Endothelial cell (in vitro differentiated cells): Measurements from ENCODE around the gene FAM210B. TPM values are rescaled to one million over a fixed set of nuclear protein-coding genes. Genes with fewer than 3 reads are reported as not detected.
A peak's percentile ranks its signal among the peaks of the same experiment; 100 is the strongest.

Source experiments
- DNase-seq: peaks from one replicate; pipeline ENCODE4 v3.0.0; 2021; ENCODE audit warnings: low spot score
- H3K27ac Mint-ChIP-seq: one replicate; pipeline ENCODE4 v1.8.0; 2021; ENCODE audit warnings: mixed read lengths, inconsistent platforms; ENCODE audit not compliant: unreplicated experiment
- H3K27me3 Mint-ChIP-seq: one replicate; pipeline ENCODE4 v1.8.0; 2021; ENCODE audit warnings: mild to moderate bottlenecking, moderate library complexity, mixed read lengths, inconsistent platforms; ENCODE audit not compliant: unreplicated experiment
- H3K36me3 Mint-ChIP-seq: one replicate; pipeline ENCODE4 v1.8.0; 2021; ENCODE audit warnings: mild to moderate bottlenecking, low read depth, mixed read lengths, inconsistent platforms; ENCODE audit not compliant: unreplicated experiment
- H3K4me1 Mint-ChIP-seq: one replicate; pipeline ENCODE4 v1.8.0; 2021; ENCODE audit warnings: mild to moderate bottlenecking, mixed read lengths, inconsistent platforms; ENCODE audit not compliant: unreplicated experiment
- H3K4me3 Mint-ChIP-seq: one replicate; pipeline ENCODE4 v1.8.0; 2021; ENCODE audit warnings: mild to moderate bottlenecking, mixed read lengths, inconsistent platforms; ENCODE audit not compliant: unreplicated experiment
- H3K9me3 Mint-ChIP-seq: one replicate; pipeline ENCODE4 v1.8.0; 2021; ENCODE audit warnings: mixed read lengths, inconsistent platforms; ENCODE audit not compliant: unreplicated experiment
- total RNA-seq: library from RNA; stranded (reverse); fragmentation: NEBNext Ultra II Directional; extraction: Animal tissue kit (Norgen Biotek cat#: 25700); gene quantifications from one replicate; pipeline ENCODE4 v1.2.1, GENCODE V29; 2021; ENCODE audit not compliant: unreplicated experiment
- TF ChIP-seq, protein P1 (sequence below): fragments of 200-600 bp; sonication (generic); IDR thresholded peaks from one replicate; pipeline ENCODE4 v1.5.0; 2021; ENCODE audit warnings: antibody characterized with exemption; ENCODE audit not compliant: unreplicated experiment

The FAM210B gene
- total RNA-seq, 1 donor from 2014 or later = 20.1 TPM

- DNase-seq = peak; percentile 46
- Mint-ChIP-seq H3K36me3 (peaks cover 10% of the 10 kb centered on the region), H3K9me3 (no peaks in the 10 kb centered on the region), H3K4me3 (peak overlapping the region; percentile 87), H3K4me1 (peaks cover 6% of the 10 kb centered on the region), H3K27me3 (peaks cover 4% of the 10 kb centered on the region), H3K27ac (no peak overlapping the region)
- TF ChIP-seq, protein P1, sequence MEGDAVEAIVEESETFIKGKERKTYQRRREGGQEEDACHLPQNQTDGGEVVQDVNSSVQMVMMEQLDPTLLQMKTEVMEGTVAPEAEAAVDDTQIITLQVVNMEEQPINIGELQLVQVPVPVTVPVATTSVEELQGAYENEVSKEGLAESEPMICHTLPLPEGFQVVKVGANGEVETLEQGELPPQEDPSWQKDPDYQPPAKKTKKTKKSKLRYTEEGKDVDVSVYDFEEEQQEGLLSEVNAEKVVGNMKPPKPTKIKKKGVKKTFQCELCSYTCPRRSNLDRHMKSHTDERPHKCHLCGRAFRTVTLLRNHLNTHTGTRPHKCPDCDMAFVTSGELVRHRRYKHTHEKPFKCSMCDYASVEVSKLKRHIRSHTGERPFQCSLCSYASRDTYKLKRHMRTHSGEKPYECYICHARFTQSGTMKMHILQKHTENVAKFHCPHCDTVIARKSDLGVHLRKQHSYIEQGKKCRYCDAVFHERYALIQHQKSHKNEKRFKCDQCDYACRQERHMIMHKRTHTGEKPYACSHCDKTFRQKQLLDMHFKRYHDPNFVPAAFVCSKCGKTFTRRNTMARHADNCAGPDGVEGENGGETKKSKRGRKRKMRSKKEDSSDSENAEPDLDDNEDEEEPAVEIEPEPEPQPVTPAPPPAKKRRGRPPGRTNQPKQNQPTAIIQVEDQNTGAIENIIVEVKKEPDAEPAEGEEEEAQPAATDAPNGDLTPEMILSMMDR = no peak
Observed at GRCh38 chr20:56359212-56360132, 698 bp downstream of the FAM210B start.

DNA sequence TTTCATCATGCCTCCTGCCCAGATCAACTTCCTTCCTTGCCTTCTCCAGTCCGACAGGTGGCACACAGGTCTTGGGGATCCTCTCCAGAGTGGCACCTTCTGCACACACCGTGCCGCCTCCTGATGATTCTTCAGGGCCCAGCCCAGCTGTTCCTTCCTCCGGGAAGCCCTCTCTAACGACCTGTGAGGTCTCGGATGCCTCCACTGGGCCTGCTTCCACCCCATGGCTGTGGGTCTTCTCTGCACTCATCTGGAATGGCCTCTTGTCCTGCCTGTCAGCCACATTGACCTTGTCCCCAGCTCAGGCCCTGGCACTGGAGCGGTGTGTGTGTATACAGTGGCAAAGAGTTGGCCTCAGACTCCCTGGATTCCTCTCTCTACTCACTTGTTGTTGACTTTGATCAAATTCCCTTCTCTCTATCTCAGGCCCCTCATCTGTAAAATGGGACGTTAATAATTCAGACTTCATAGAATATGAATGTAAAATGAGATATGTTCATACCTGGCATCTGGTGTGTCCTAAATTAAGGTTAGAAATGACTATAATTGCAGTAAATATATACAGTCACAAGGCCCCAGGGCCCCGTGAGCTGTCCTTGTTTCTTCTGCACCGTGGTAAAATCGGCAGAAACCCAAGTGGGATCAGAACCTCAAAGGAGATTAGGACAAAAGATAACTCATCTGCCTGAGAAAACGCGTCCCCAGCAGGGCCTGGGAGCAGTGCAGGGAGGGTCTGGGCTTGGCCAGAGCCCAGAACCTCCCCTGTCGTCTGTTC, 1.5 kb downstream of the FAM210B start:
- DNase-seq = no peak
- Mint-ChIP-seq H3K27ac (no peak overlapping the region), H3K36me3 (peaks cover 10% of the 10 kb centered on the region), H3K9me3 (no peaks in the 10 kb centered on the region), H3K4me1 (peaks cover 6% of the 10 kb centered on the region), H3K27me3 (peaks cover 4% of the 10 kb centered on the region), H3K4me3 (peak overlapping the region; percentile 87)
- TF ChIP-seq, protein P1 = no peak

DNA sequence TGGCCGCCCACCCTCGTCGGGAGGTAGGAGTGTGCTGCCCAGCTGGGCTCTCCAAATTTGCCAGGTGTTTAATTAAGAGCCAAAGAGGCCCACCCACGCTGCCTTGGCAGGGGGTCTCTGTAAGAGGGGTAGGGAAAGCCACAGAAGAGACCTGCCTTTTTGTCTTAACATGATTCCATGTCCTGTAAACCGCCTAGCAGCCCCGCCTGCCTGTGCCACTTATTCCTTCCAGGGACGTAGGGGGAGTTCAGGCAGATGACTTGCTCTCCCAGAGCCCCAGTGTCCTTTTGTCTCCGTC, 2.1 kb downstream of the FAM210B start:
- H3K9me3 Mint-ChIP-seq = no peaks in the 10 kb centered on the region
- H3K4me1 Mint-ChIP-seq = peaks cover 6% of the 10 kb centered on the region
- H3K27me3 Mint-ChIP-seq = peaks cover 4% of the 10 kb centered on the region
- no peak overlapping the region for H3K27ac Mint-ChIP-seq
- no peak for DNase-seq
- TF ChIP-seq, protein P1 = no peak
- peaks cover 10% of the 10 kb centered on the region for H3K36me3 Mint-ChIP-seq
- no peak overlapping the region for H3K4me3 Mint-ChIP-seq

DNA sequence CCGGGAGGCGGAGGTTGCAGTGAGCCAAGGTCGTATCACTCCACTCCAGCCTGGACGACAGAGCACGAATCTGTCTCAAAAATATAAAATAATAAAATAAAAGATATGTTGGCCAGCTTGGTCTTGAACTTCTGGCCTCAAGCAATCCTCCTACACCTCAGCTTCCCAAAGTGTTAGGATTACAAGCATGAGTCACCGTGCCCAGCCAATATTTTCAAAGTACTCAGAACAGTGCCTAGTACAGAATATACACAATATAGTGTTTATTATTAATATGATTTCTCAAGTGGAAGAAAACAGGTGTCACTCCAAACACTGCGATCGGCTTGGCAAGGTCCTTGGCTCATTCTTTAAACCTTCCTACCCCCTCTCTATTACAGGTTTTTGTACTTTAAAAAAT, 3.1 kb downstream of the FAM210B start:
- no peak overlapping the region for H3K4me3 Mint-ChIP-seq
- peaks cover 6% of the 10 kb centered on the region for H3K4me1 Mint-ChIP-seq
- H3K27me3 Mint-ChIP-seq = peaks cover 4% of the 10 kb centered on the region

More for the DNA sequence above, 3.1 kb downstream of the FAM210B start:
- no peak for DNase-seq
- TF ChIP-seq, protein P1 = no peak
- Mint-ChIP-seq H3K27ac (no peak overlapping the region), H3K36me3 (peaks cover 10% of the 10 kb centered on the region), H3K9me3 (no peaks in the 10 kb centered on the region)
